Measurements from ENCODE around the gene NDUFB10. TPM values are rescaled to one million over a fixed set of nuclear protein-coding genes. Genes with fewer than 3 reads are reported as not detected.
"Not testable (repeated sequence)": the region's sequence is repeated elsewhere in the genome, so short reads cannot be mapped to it uniquely, and the experiment has no call there.

The NDUFB10 gene
- total RNA-seq, 2 experiments from 2014 or later: 40.7 to 41.1 TPM

DNA sequence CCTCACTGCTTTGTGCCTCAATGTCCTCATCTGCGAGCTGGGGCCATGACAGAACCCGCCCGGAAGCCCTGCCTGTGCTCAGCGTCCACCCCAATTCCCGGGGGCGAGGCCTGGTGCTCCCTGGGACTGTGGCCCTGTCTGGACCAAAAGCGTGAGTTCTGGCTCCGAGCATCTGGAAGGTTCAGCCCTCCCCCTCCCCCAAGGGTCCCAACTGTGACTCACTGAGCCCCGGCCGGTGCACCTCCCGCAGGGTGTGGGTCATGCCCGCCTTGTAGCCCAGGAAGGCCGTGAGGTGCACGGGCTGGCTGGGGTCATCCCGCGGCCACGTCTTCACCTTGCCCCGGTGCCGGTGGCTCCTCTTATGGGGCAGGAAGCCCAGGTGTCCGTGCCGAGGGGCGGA, 5.6 kb upstream of the NDUFB10 start:
- DNase-seq (peak in 1 of 14 experiments; percentile 31), ATAC-seq (ENCODE audit: poor library complexity) (no peak)
- Histone ChIP-seq H3K4me3 (ENCODE audit: low read length) (no peak overlapping the region), H3K4me1 (ENCODE audit: insufficient read depth, low read length) (peaks cover 3% of the 10 kb centered on the region), H3K27ac (ENCODE audit: low read depth in 1 of 2, low read length in 2 of 2) (no peak overlapping the region), H3K9me3 (ENCODE audit: control insufficient read depth in 1 of 2, insufficient read depth in 1 of 2, low read length in 2 of 2) (no peaks in the 10 kb centered on the region), H3K36me3 (ENCODE audit: insufficient read depth, low read length) (no peaks in the 10 kb centered on the region), H3K27me3 (ENCODE audit: control insufficient read depth in 1 of 2, insufficient read depth in 2 of 2, low read length in 2 of 2) (no peaks in the 10 kb centered on the region)
- Mint-ChIP-seq H3K4me3 (no peak overlapping the region), H3K27me3 (no peaks in the 10 kb centered on the region), H3K4me1 (ENCODE audit: low read depth) (no peaks in the 10 kb centered on the region), H3K36me3 (ENCODE audit: low read depth) (no peaks in the 10 kb centered on the region), H3K9me3 (no peaks in the 10 kb centered on the region), H3K27ac (no peak overlapping the region)
- POLR2A ChIA-PET: interaction anchor here (1.8 kb wide), 1 partner anchor 11 kb away, joined by 5 read pairs; the partner anchor contains the start of gene RPS2
- intact Hi-C loops (cut with DNase I, micrococcal nuclease): no loop called here
- CTCF ChIA-PET: no interaction called here
- no peak for TF ChIP-seq CTCF (IDR thresholded peaks at IDR 0.05)

DNA sequence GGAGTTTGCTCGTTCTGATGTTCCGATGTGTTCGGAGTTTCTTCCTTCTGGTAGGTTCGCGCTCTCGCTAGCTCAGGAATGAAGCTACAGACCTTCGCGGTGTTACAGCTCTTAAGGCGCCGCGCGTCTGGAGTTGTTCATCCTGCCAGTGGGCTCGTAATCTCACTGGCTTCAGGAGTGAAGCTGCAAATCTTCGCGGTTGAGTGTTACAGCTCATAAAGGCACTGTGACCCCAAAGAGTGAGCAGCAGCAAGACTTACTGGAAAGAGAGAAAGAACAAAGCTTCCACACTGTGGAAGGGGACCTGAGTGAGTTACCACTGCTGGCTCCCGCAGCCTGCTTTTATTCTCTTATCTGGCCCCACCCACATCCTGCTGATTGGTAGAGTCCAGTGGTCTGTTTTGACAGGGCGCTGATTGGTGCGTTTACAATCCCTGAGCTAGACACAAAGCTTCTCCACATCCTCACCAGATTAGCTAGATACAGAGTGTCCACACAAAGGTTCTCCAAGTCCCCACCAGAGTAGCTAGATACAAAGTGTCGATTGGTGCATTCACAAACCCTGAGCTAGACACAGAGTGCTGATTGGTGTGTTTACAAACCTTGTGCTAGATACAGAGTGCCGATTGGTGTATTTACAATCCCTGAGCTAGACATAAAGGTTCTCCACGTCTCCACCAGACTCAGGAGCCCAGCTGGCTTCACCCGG, 1.8 kb upstream of the NDUFB10 start:
- DNase-seq; H3K4me3 Mint-ChIP-seq; ATAC-seq (ENCODE audit: poor library complexity); CTCF ChIA-PET; H3K27me3 ChIP-seq (ENCODE audit: control insufficient read depth in 1 of 2, insufficient read depth in 2 of 2, low read length in 2 of 2); H3K27ac ChIP-seq (ENCODE audit: low read depth in 1 of 2, low read length in 2 of 2); H3K27me3 Mint-ChIP-seq; H3K9me3 Mint-ChIP-seq; H3K4me3 ChIP-seq (ENCODE audit: low read length); H3K27ac Mint-ChIP-seq; H3K9me3 ChIP-seq (ENCODE audit: control insufficient read depth in 1 of 2, insufficient read depth in 1 of 2, low read length in 2 of 2): not testable (repeated sequence)
- H3K36me3 ChIP-seq (ENCODE audit: insufficient read depth, low read length): peaks cover 19% of the 10 kb centered on the region
- peaks cover 38% of the 10 kb centered on the region for H3K4me1 ChIP-seq (ENCODE audit: insufficient read depth, low read length)
- Mint-ChIP-seq H3K36me3 (ENCODE audit: low read depth) (peaks cover 23% of the 10 kb centered on the region), H3K4me1 (ENCODE audit: low read depth) (peaks cover 31% of the 10 kb centered on the region)
- POLR2A ChIA-PET: interaction anchor here (1.1 to 1.4 kb wide), 2 partner anchors 14 kb away, joined by 3 to 4 read pairs; partner anchors contain the start of genes MSRB1 and TBL3
- intact Hi-C loops (cut with DNase I, micrococcal nuclease): loop anchor here in 1 of 2 experiments (5.0 kb wide), 1 partner anchor 90 kb away; the partner anchor contains the start of genes NTHL1 and TSC2

DNA sequence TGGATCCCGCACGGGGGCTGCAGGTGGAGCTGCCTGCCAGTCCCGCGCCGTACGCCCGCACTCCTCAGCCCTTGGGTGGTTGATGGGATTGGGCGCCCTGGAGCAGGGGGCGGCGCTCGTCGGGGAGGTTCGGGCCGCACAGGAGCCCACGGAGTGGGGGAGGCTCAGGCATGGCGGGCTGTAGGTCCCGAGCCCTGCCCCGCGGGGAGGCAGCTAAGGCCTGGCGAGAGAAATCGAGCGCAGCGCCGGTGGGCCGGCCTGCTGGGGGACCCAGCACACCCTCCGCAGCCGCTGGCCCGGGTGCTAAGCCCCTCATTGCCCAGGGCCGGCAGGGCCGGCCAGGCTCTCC, 1.2 kb upstream of the NDUFB10 start:
- Mint-ChIP-seq H3K36me3 (ENCODE audit: low read depth) (peaks cover 28% of the 10 kb centered on the region), H3K4me1 (ENCODE audit: low read depth) (peaks cover 31% of the 10 kb centered on the region)
- H3K9me3 Mint-ChIP-seq; H3K4me3 ChIP-seq (ENCODE audit: low read length); CTCF ChIA-PET; H3K27me3 ChIP-seq (ENCODE audit: control insufficient read depth in 1 of 2, insufficient read depth in 2 of 2, low read length in 2 of 2); ATAC-seq (ENCODE audit: poor library complexity); H3K4me3 Mint-ChIP-seq; H3K9me3 ChIP-seq (ENCODE audit: control insufficient read depth in 1 of 2, insufficient read depth in 1 of 2, low read length in 2 of 2); H3K27ac ChIP-seq (ENCODE audit: low read depth in 1 of 2, low read length in 2 of 2); H3K27ac Mint-ChIP-seq; H3K27me3 Mint-ChIP-seq: not testable (repeated sequence)
- peaks cover 24% of the 10 kb centered on the region for H3K36me3 ChIP-seq (ENCODE audit: insufficient read depth, low read length)
- peaks cover 44% of the 10 kb centered on the region for H3K4me1 ChIP-seq (ENCODE audit: insufficient read depth, low read length)
- peak in 1 of 14 experiments; percentile 26 for DNase-seq
- intact Hi-C loops (cut with DNase I, micrococcal nuclease): loop anchor here in 1 of 2 experiments (5.0 kb wide), 1 partner anchor 89 kb away; the partner anchor contains the start of genes NTHL1 and TSC2
- POLR2A ChIA-PET: interaction anchor here (1.1 to 1.4 kb wide), 2 partner anchors 14 to 15 kb away, joined by 3 to 4 read pairs; partner anchors contain the start of genes MSRB1 and TBL3

- no peak for TF ChIP-seq CTCF (IDR thresholded peaks at IDR 0.05)
- Histone ChIP-seq H3K27me3 (ENCODE audit: control insufficient read depth in 1 of 2, insufficient read depth in 2 of 2, low read length in 2 of 2) (no peaks in the 10 kb centered on the region), H3K4me1 (ENCODE audit: insufficient read depth, low read length) (peaks cover 51% of the 10 kb centered on the region), H3K4me3 (ENCODE audit: low read length) (peak overlapping the region; percentile 31), H3K9me3 (ENCODE audit: control insufficient read depth in 1 of 2, insufficient read depth in 1 of 2, low read length in 2 of 2) (no peaks in the 10 kb centered on the region), H3K36me3 (ENCODE audit: insufficient read depth, low read length) (peaks cover 31% of the 10 kb centered on the region), H3K27ac (ENCODE audit: low read depth in 1 of 2, low read length in 2 of 2) (no peak overlapping the region)
- intact Hi-C loops (cut with DNase I, micrococcal nuclease): loop anchor here in 1 of 2 experiments (1.0 to 5.0 kb wide), 2 partner anchors 89 to 195 kb away; partner anchors contain the start of genes NTHL1 and TSC2
- POLR2A ChIA-PET: interaction anchor here (1.4 kb wide), 1 partner anchor 16 kb away, joined by 4 read pairs; the partner anchor contains the start of gene MSRB1
- peak overlapping the region; percentile 81 for H3K4me3 Mint-ChIP-seq
- ATAC-seq (ENCODE audit: poor library complexity): no peak
- H3K36me3 Mint-ChIP-seq (ENCODE audit: low read depth): peaks cover 35% of the 10 kb centered on the region
- CTCF ChIA-PET: interaction anchor here (1.2 kb wide), 1 partner anchor 181 kb away, joined by 3 read pairs; no protein-coding TSS in a partner anchor
- H3K9me3 Mint-ChIP-seq: no peaks in the 10 kb centered on the region
- peak overlapping the region; percentile 58 for H3K27ac Mint-ChIP-seq
- H3K27me3 Mint-ChIP-seq: no peaks in the 10 kb centered on the region
- peak in 1 of 14 experiments; percentile 43 for DNase-seq
- H3K4me1 Mint-ChIP-seq (ENCODE audit: low read depth): peaks cover 37% of the 10 kb centered on the region
These were observed 546 bp upstream of the NDUFB10 start for GRCh38 chr16:1958715-1959268.

Measured in CD4-positive, alpha-beta T cell (primary cell).